Esophagus squamous epithelium (tissue), 5 donors: ENCODE results near the gene ANKRD11. TPM values are rescaled to one million over a fixed set of nuclear protein-coding genes. Genes with fewer than 3 reads are reported as not detected.

Experiments
- DNase-seq: peaks from one replicate; lab custom pipeline; 2025; lab: John Stamatoyannopoulos, UW
- H3K27ac ChIP-seq, 4 donors: fragments of 200-600 bp; sonication (generic); one replicate each; pipeline ENCODE4 v1.5.1; 2016 to 2019; ENCODE audit warnings: mild to moderate bottlenecking in 1 of 4
- H3K27me3 ChIP-seq, 4 donors: fragments of 200-600 bp; sonication (generic); 1 replicate in 3 of 4; 2 replicates in 1 of 4; pipeline versions ENCODE4 v1.5.1 to v1.6.0; 2017 to 2021; ENCODE audit warnings: antibody characterized with exemption in 1 of 4
- H3K36me3 ChIP-seq, 3 donors: fragments of 200-600 bp; sonication (generic); one replicate each; pipeline ENCODE4 v1.5.1; 2016 to 2019
- H3K4me1 ChIP-seq, 3 donors: fragments of 200-600 bp; sonication (generic); one replicate each; pipeline ENCODE4 v1.5.1; 2017 to 2019
- H3K4me3 ChIP-seq, 4 donors: fragments of 200-600 bp; sonication (generic); 1 replicate in 3 of 4; 2 replicates in 1 of 4; pipeline ENCODE4 v1.5.1; 2016 to 2019; ENCODE audit warnings: mild to moderate bottlenecking in 2 of 4, moderate library complexity in 1 of 4
- H3K9me3 ChIP-seq, 3 donors: fragments of 200-600 bp; sonication (generic); one replicate each; pipeline ENCODE4 v1.5.1; 2016 to 2019
- CTCF ChIP-seq, 6 experiments: fragments of 450-650 bp in 4 of 6; fragments of 200-600 bp in 2 of 6; sonication (generic) in 2 of 6; IDR thresholded peaks; one replicate each; pipeline ENCODE4 v1.5.1; 2016 to 2019; ENCODE audit warnings: antibody characterized with exemption in 6 of 6, mild to moderate bottlenecking in 4 of 6, moderate library complexity in 4 of 6
- POLR2A ChIP-seq, 4 donors: fragments of 450-650 bp; IDR thresholded peaks; one replicate each; pipeline ENCODE4 v1.6.1; 2017; ENCODE audit warnings: antibody characterized with exemption in 4 of 4, mild to moderate bottlenecking in 4 of 4, moderate library complexity in 3 of 4
- WGBS, 2 donors: methylation state at CpG; one replicate each; pipeline ENCODE4 v1.1.5; 2018; 5-methylcytosine and 5-hydroxymethylcytosine counted together
- intact Hi-C: fragments of 100-400 bp; cut with DNase I; formaldehyde crosslinking; loops from one replicate; pipeline ENCODE4 v1.15.0; 2022
- total RNA-seq, 4 donors: library from RNA; depleted of rRNA; stranded (reverse); fragments of >200 nt; gene quantifications; one replicate each; pipeline ENCODE4 v1.1.0, GENCODE V29; 2016
- donor health status: DM: yes; HTN: yes; CAD: no.

The ANKRD11 gene
- total RNA-seq, 4 donors from 2014 or later, result 51.0 to 72.7 (median 66.9) TPM

GRCh38 chr16:89278441-89279240 lies 211.7 kb downstream of the ANKRD11 start:
- no peaks in the 10 kb centered on the region for H3K9me3 ChIP-seq
- peaks cover 54 to 98% (median 55%) of the 10 kb centered on the region in 3 donors for H3K36me3 ChIP-seq
- H3K4me1 ChIP-seq, result no peaks in the 10 kb centered on the region
- H3K27ac ChIP-seq, result no peak overlapping the region
- no peaks in the 10 kb centered on the region for H3K27me3 ChIP-seq
- H3K4me3 ChIP-seq, result no peak overlapping the region
- DNase-seq, result no peak
- intact Hi-C loops, result no loop called here
- WGBS, 2 donors, result 85 to 90% methylated on average over 20 to 24 of the region's 36 CpGs
- TF ChIP-seq POLR2A (IDR thresholded peaks at IDR 0.05), result no peak
- no peak for TF ChIP-seq CTCF (IDR thresholded peaks at IDR 0.05)

- intact Hi-C loops, result no loop called here
- 79 to 90% methylated on average over 12 to 17 of the region's 33 CpGs for WGBS, 2 donors
- Histone ChIP-seq H3K4me3 (no peak overlapping the region), H3K4me1 (no peaks in the 10 kb centered on the region), H3K27ac (no peak overlapping the region), H3K27me3 (no peaks in the 10 kb centered on the region), H3K9me3 (no peaks in the 10 kb centered on the region), H3K36me3 (peaks cover 54 to 98% (median 57%) of the 10 kb centered on the region in 3 donors)
- DNase-seq, result no peak
- TF ChIP-seq CTCF (IDR thresholded peaks at IDR 0.05) (no peak), POLR2A (IDR thresholded peaks at IDR 0.05) (no peak)
These were observed 212.6 kb downstream of the ANKRD11 start for GRCh38 chr16:89277641-89278341.

GRCh38 chr16:89277049-89277448 lies 213.3 kb downstream of the ANKRD11 start:
- 88 to 100% methylated on average over 2 to 9 of the region's 9 CpGs for WGBS, 2 donors
- H3K4me1 ChIP-seq, result no peaks in the 10 kb centered on the region
- peaks cover 53 to 98% (median 54%) of the 10 kb centered on the region in 3 donors for H3K36me3 ChIP-seq
- TF ChIP-seq POLR2A (IDR thresholded peaks at IDR 0.05), result no peak
- DNase-seq, result no peak
- intact Hi-C loops, result no loop called here
- no peak overlapping the region for H3K27ac ChIP-seq
- H3K4me3 ChIP-seq, result no peak overlapping the region
- H3K27me3 ChIP-seq, result no peaks in the 10 kb centered on the region
- no peaks in the 10 kb centered on the region for H3K9me3 ChIP-seq

GRCh38 chr16:89275837-89276720 lies 214.3 kb downstream of the ANKRD11 start:
- no peaks in the 10 kb centered on the region for H3K4me1 ChIP-seq
- no peaks in the 10 kb centered on the region for H3K27me3 ChIP-seq
- DNase-seq, result no peak
- WGBS, 2 donors, result 92 to 93% methylated on average over 27 to 31 of the region's 39 CpGs
- intact Hi-C loops, result no loop called here
- H3K36me3 ChIP-seq, result peaks cover 49 to 98% (median 53%) of the 10 kb centered on the region in 3 donors
- no peak for TF ChIP-seq POLR2A (IDR thresholded peaks at IDR 0.05)
- TF ChIP-seq CTCF (IDR thresholded peaks at IDR 0.05), result no peak
- H3K27ac ChIP-seq, result no peak overlapping the region
- no peaks in the 10 kb centered on the region for H3K9me3 ChIP-seq
- no peak overlapping the region for H3K4me3 ChIP-seq

GRCh38 chr16:89275284-89275584 lies 215.1 kb downstream of the ANKRD11 start:
- Histone ChIP-seq H3K4me3 (no peak overlapping the region), H3K27me3 (no peaks in the 10 kb centered on the region), H3K4me1 (no peaks in the 10 kb centered on the region), H3K27ac (no peak overlapping the region), H3K36me3 (peaks cover 49 to 98% (median 52%) of the 10 kb centered on the region in 3 donors), H3K9me3 (no peaks in the 10 kb centered on the region)
- WGBS, 2 donors, result 92% methylated on average over 9 of the region's 11 CpGs; no CpG with 5 or more reads in 1 of the 2 donors
- no peak for TF ChIP-seq CTCF (IDR thresholded peaks at IDR 0.05)
- no peak for TF ChIP-seq POLR2A (IDR thresholded peaks at IDR 0.05)
- intact Hi-C loops, result no loop called here
- no peak for DNase-seq
